Upper lobe of left lung (tissue), 4 donors: ENCODE measurements around the gene HM13.

ENCODE experiments used
- CTCF ChIP-seq, 6 experiments: fragments of 450-650 bp in 4 of 6; fragments of 200-600 bp in 2 of 6; sonication (generic) in 2 of 6; IDR thresholded peaks; one replicate each; pipeline ENCODE4 v1.5.1; 2016 to 2019; ENCODE audit warnings: antibody characterized with exemption in 6 of 6
- EP300 ChIP-seq, 4 donors: sonication (generic); formaldehyde crosslinking; IDR thresholded peaks; one replicate each; pipeline ENCODE4 v1.5.1; 2017; ENCODE audit warnings: antibody characterized with exemption in 4 of 4, control low read depth in 2 of 4
- POLR2A ChIP-seq, 4 donors: fragments of 450-650 bp; IDR thresholded peaks; one replicate each; pipeline ENCODE4 v1.5.1; 2016 to 2017; ENCODE audit warnings: antibody characterized with exemption in 4 of 4, mild to moderate bottlenecking in 2 of 4
- POLR2AphosphoS5 ChIP-seq, 2 donors: sonication (generic); formaldehyde crosslinking; IDR thresholded peaks; one replicate each; pipeline ENCODE4 v1.5.1; 2017; ENCODE audit warnings: antibody characterized with exemption in 2 of 2

GRCh38 chr20:31535298-31535697 lies 21.1 kb downstream of the HM13 start:
- no peak for TF ChIP-seq POLR2A (IDR thresholded peaks at IDR 0.05)
- TF ChIP-seq POLR2AphosphoS5 (IDR thresholded peaks at IDR 0.05) = no peak
- TF ChIP-seq CTCF (IDR thresholded peaks at IDR 0.05) = no peak
- no peak for TF ChIP-seq EP300 (IDR thresholded peaks at IDR 0.05)
